Stimulated activated CD4-positive, alpha-beta T cell treated with anti-CD3 and anti-CD28 coated beads, Interleukin-4, amount 100 ng/mL, for 48 hours (primary cell): ENCODE measurements around the gene POTEB3.
"Not testable (repeated sequence)": the region's sequence is repeated elsewhere in the genome, so short reads cannot be mapped to it uniquely, and the experiment has no call there.

ENCODE experiments used
- DNase-seq, 2 donors: peaks; one replicate each; pipeline ENCODE4 v3.0.0-alpha.2; 2020; ENCODE audit warnings: low read depth in 2 of 2

POTEB3 gene

GRCh38 chr15:21440399-21440798 lies at the start of gene POTEB3:
POTEB3 (minus strand) TSS chr15:21440499; CDS start chr15:21440011, 488 bp downstream.
- not testable (repeated sequence) for DNase-seq

- not testable (repeated sequence) for DNase-seq
Measured at GRCh38 chr15:21453683-21454082, 13.4 kb upstream of the POTEB3 start.

GRCh38 chr15:21451920-21452563 lies 11.7 kb upstream of the POTEB3 start:
- not testable (repeated sequence) for DNase-seq

- DNase-seq = not testable (repeated sequence)
Measured at GRCh38 chr15:21451487-21451886, 11.2 kb upstream of the POTEB3 start.

GRCh38 chr15:21407366-21407765 lies 32.9 kb downstream of the POTEB3 start:
- not testable (repeated sequence) for DNase-seq

- DNase-seq = not testable (repeated sequence)
Measured at GRCh38 chr15:21401531-21401930, 38.8 kb downstream of the POTEB3 start.

GRCh38 chr15:21399111-21399510 lies 41.2 kb downstream of the POTEB3 start:
- DNase-seq = not testable (repeated sequence)

- not testable (repeated sequence) for DNase-seq
Measured at GRCh38 chr15:21398511-21398910, 41.8 kb downstream of the POTEB3 start.

- DNase-seq = not testable (repeated sequence)
Measured at GRCh38 chr15:21397656-21398055, 42.6 kb downstream of the POTEB3 start.

- DNase-seq = not testable (repeated sequence)
Measured at GRCh38 chr15:21397186-21397585, 43.1 kb downstream of the POTEB3 start.

GRCh38 chr15:21385961-21386360 lies 54.3 kb downstream of the POTEB3 start:
- not testable (repeated sequence) for DNase-seq

- not testable (repeated sequence) for DNase-seq
Measured at GRCh38 chr15:21383866-21384485, 56.3 kb downstream of the POTEB3 start.

GRCh38 chr15:21373682-21374081 lies 66.6 kb downstream of the POTEB3 start:
- not testable (repeated sequence) for DNase-seq

GRCh38 chr15:21369177-21369576 lies 71.1 kb downstream of the POTEB3 start:
- not testable (repeated sequence) for DNase-seq

GRCh38 chr15:21368625-21369024 lies 71.7 kb downstream of the POTEB3 start:
- DNase-seq = not testable (repeated sequence)
